Measurements from ENCODE around the gene IFNA17.

IFNA17 gene

GRCh38 chr9:21255538-21256212 is 27.7 kb upstream of the IFNA17 start:
- no peak overlapping the region for H3K27ac ChIP-seq
- no peaks in the 10 kb centered on the region for H3K9me3 ChIP-seq
- peaks cover 49 to 55% of the 10 kb centered on the region in 2 experiments for H3K4me1 ChIP-seq (ENCODE audit: control insufficient read depth in 1 of 2, insufficient read depth in 1 of 2, low read depth in 1 of 2, low read length in 1 of 2)
- TF ChIP-seq CTCF (IDR thresholded peaks at IDR 0.05), result no peak
- H3K4me3 ChIP-seq (ENCODE audit: low read depth in 1 of 2, low read length in 1 of 2), result no peak overlapping the region
- H3K36me3 ChIP-seq, result no peaks in the 10 kb centered on the region
- no peaks in the 10 kb centered on the region for H3K27me3 ChIP-seq

- peak overlapping the region in 1 of 2 experiments; percentile 5 for H3K4me3 ChIP-seq (ENCODE audit: low read depth in 1 of 2, low read length in 1 of 2)
- H3K27ac ChIP-seq, result peak overlapping the region; percentile 59
- TF ChIP-seq CTCF (IDR thresholded peaks at IDR 0.05), result no peak
Observed at GRCh38 chr9:21252721-21253547, 24.9 kb upstream of the IFNA17 start.

GRCh38 chr9:21251638-21252037 is 23.6 kb upstream of the IFNA17 start:
- no peak overlapping the region for H3K27ac ChIP-seq
- H3K27me3 ChIP-seq, result no peaks in the 10 kb centered on the region
- H3K9me3 ChIP-seq, result no peaks in the 10 kb centered on the region
- no peaks in the 10 kb centered on the region for H3K36me3 ChIP-seq
- no peak for TF ChIP-seq CTCF (IDR thresholded peaks at IDR 0.05)
- H3K4me1 ChIP-seq (ENCODE audit: control insufficient read depth in 1 of 2, insufficient read depth in 1 of 2, low read depth in 1 of 2, low read length in 1 of 2), result peaks cover 44 to 45% of the 10 kb centered on the region in 2 experiments
- H3K4me3 ChIP-seq (ENCODE audit: low read depth in 1 of 2, low read length in 1 of 2), result no peak overlapping the region

More at GRCh38 chr9:21252721-21253547, 24.9 kb upstream of the IFNA17 start:
- no peaks in the 10 kb centered on the region for H3K36me3 ChIP-seq
- H3K4me1 ChIP-seq (ENCODE audit: control insufficient read depth in 1 of 2, insufficient read depth in 1 of 2, low read depth in 1 of 2, low read length in 1 of 2), result peaks cover 44 to 45% of the 10 kb centered on the region in 2 experiments
- H3K27me3 ChIP-seq, result no peaks in the 10 kb centered on the region
- no peaks in the 10 kb centered on the region for H3K9me3 ChIP-seq

- no peak for TF ChIP-seq CTCF (IDR thresholded peaks at IDR 0.05)
- no peak overlapping the region for H3K4me3 ChIP-seq (ENCODE audit: low read depth in 1 of 2, low read length in 1 of 2)
Observed at GRCh38 chr9:21251190-21251589, 23.2 kb upstream of the IFNA17 start.

GRCh38 chr9:21244836-21245235 is 16.8 kb upstream of the IFNA17 start:
- TF ChIP-seq CTCF (IDR thresholded peaks at IDR 0.05), result no peak
- Histone ChIP-seq H3K9me3 (no peaks in the 10 kb centered on the region), H3K27ac (no peak overlapping the region), H3K4me3 (ENCODE audit: low read depth in 1 of 2, low read length in 1 of 2) (no peak overlapping the region), H3K4me1 (ENCODE audit: control insufficient read depth in 1 of 2, insufficient read depth in 1 of 2, low read depth in 1 of 2, low read length in 1 of 2) (peaks cover 10 to 17% of the 10 kb centered on the region in 2 experiments), H3K36me3 (no peaks in the 10 kb centered on the region), H3K27me3 (peaks cover 12% of the 10 kb centered on the region)

More at GRCh38 chr9:21251190-21251589, 23.2 kb upstream of the IFNA17 start:
- Histone ChIP-seq H3K27ac (no peak overlapping the region), H3K9me3 (no peaks in the 10 kb centered on the region), H3K36me3 (no peaks in the 10 kb centered on the region), H3K4me1 (ENCODE audit: control insufficient read depth in 1 of 2, insufficient read depth in 1 of 2, low read depth in 1 of 2, low read length in 1 of 2) (peaks cover 42 to 45% of the 10 kb centered on the region in 2 experiments), H3K27me3 (no peaks in the 10 kb centered on the region)
